Activated CD4-positive, alpha-beta T cell treated with anti-CD3 and anti-CD28 coated beads for 24 hours (primary cell): ENCODE data around the gene ACAN.

Experiments used
- DNase-seq, 2 donors: peaks; one replicate each; pipeline ENCODE4 v3.0.0-alpha.2; 2020; ENCODE audit warnings: low read depth in 2 of 2

ACAN gene

GRCh38 chr15:88802250-88802990, 816 bp upstream of the ACAN start:
- DNase-seq, result no peak

GRCh38 chr15:88802991-88803240, 320 bp upstream of the ACAN start:
- DNase-seq, result no peak

- DNase-seq, result no peak
These were observed 648 bp downstream of the ACAN start for GRCh38 chr15:88803920-88804247.

GRCh38 chr15:88804257-88804656, 1.0 kb downstream of the ACAN start:
- no peak for DNase-seq

GRCh38 chr15:88805031-88805780, 2.0 kb downstream of the ACAN start:
- DNase-seq, result no peak

- no peak for DNase-seq
These were observed 7.2 kb downstream of the ACAN start for GRCh38 chr15:88810446-88810845.

- no peak for DNase-seq
These were observed 8.9 kb downstream of the ACAN start for GRCh38 chr15:88812133-88812532.

- DNase-seq, result no peak
These were observed 10.7 kb downstream of the ACAN start for GRCh38 chr15:88813960-88814359.

- DNase-seq, result no peak
These were observed 11.2 kb downstream of the ACAN start for GRCh38 chr15:88814393-88814792.

- no peak for DNase-seq
These were observed 15.7 kb downstream of the ACAN start for GRCh38 chr15:88818920-88819319.

- DNase-seq, result no peak
These were observed 18.8 kb downstream of the ACAN start for GRCh38 chr15:88821993-88822392.

- no peak for DNase-seq
These were observed 25.6 kb downstream of the ACAN start for GRCh38 chr15:88828791-88829190.

- no peak for DNase-seq
These were observed 26.8 kb downstream of the ACAN start for GRCh38 chr15:88830016-88830415.

- no peak for DNase-seq
These were observed 29.8 kb downstream of the ACAN start for GRCh38 chr15:88832820-88833730.

- DNase-seq, result no peak
These were observed 30.5 kb downstream of the ACAN start for GRCh38 chr15:88833731-88834100.

GRCh38 chr15:88834211-88834812, 31.1 kb downstream of the ACAN start:
- DNase-seq, result peak in 1 of 2 donors; percentile 4

GRCh38 chr15:88835119-88835518, 31.9 kb downstream of the ACAN start:
- no peak for DNase-seq

GRCh38 chr15:88835646-88836045, 32.4 kb downstream of the ACAN start:
- DNase-seq, result no peak

- DNase-seq, result no peak
These were observed 35.4 kb downstream of the ACAN start for GRCh38 chr15:88838667-88839066.

GRCh38 chr15:88839146-88839545, 35.9 kb downstream of the ACAN start:
- DNase-seq, result no peak

GRCh38 chr15:88839961-88840360, 36.7 kb downstream of the ACAN start:
- no peak for DNase-seq

- no peak for DNase-seq
These were observed 38.0 kb downstream of the ACAN start for GRCh38 chr15:88841236-88841635.
